GM18909 (cell line): ENCODE data around the gene DHX38.

ENCODE experiments used
- ATAC-seq: cut with Tn5 transposase; IDR thresholded peaks from one replicate; pipeline ENCODE4 v1.9.1; 2021; ENCODE audit warnings: mild to moderate bottlenecking; ENCODE audit not compliant: unreplicated experiment, poor library complexity

The DHX38 gene

DNA sequence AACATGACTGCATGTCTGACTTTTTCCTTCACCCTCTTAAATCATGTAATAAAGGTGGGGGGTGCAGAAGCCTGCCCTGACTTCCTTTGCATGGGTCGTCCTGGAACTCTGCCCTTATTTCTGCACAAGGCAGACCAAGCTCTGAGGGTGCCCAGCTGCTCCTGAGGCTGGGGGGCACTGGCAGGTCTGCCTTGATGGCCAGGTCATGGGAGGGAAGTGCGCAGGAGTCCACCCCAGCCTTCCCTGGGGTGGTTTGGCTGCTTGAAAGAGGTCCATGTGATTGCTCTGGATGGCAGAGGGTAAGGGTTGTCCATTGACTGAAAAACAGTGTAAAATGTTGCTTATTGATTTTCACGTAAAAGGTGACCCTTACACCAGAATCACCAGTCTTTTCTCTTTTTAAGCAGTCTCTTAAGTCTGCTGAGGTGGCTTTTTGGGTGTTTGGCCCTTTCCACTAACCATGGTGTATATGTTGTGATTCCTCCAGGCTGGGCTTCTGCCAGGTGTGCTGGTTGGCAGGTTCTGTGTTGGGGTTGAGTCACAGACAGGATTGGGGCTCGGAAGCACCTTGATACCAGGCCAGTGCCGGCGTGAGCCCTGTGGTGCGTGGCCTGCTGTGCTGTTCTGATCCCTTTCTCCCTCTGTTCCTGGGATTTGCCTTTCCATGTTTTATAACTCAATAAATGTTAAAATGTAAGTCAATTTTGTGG is 19.4 kb downstream of the DHX38 start:
- no peak for ATAC-seq

DNA sequence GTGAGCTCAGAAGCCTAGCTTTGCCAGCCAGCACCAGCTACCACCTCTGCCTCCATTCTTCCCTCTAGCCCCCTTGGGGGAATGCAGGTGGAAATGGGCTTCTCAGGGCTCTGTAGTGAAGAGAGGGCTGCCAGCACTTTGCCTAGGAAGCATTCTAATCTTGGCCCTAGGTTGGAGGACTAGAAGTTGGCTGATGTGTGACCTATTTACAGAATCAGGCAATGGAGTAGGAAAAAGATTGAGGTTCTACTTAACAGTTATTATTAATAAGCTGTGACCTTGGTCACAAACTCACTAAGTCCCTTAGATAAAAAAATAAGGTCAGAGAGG is 19.9 kb downstream of the DHX38 start:
- no peak for ATAC-seq

DNA sequence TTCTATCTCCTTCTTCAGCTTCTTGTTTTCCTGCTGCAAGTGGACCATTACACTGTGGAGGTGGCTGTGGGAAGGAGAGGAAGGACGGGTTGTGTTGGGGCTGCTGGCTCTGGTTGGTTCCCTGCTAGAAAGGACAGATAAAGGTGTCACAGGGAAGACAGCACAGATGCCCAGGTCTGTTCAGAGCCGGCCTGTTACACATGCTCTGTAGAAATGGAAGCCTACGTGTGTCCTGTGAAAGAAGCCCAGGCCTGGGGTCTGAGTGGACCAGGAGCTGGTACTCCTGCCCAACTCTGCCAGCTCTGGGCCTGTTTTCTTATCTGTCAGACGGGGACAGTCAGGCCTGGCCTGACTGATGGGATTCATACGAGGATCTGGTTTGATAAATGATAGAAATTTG is 26.4 kb downstream of the DHX38 start:
- ATAC-seq, result no peak

DNA sequence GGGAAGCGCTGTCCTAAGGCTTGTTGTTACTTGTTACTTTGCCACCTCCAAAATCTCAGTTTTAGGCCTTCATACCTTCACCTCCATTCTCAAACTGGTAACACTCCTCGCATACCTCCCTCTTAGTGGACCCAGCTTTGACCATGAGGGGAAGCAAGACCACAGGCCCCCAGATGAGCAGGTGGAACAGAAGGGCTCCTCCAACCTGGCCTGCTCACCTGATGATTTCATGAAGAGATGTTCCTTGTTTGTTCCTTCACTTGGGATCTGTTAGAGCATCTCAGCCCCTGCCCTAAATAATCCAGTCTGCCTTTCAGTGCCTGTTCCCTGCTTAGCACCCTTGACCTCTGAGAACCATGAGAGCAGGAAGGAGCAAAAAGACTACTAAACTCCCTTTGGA is 28.7 kb downstream of the DHX38 start:
- no peak for ATAC-seq

DNA sequence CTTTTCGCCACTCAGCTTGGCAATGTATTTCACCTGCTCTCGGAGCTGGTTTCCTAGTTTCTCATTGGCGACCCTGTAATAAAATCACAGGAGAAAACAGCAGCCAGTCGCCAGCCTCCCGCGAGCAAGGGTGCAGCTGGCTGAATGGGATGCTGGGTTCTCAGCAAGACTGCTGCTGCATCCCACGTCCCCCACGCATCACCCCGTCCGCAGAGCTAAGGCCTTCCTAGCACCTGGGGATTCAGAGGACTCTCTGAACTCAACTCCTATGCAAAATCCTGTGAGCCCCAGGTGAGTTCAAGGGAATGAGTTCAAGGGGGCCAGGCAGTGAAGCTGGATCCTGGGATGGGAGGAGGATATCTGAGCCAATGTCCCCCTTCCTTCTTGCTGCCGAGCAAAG is 29.3 kb downstream of the DHX38 start:
- ATAC-seq, result no peak

DNA sequence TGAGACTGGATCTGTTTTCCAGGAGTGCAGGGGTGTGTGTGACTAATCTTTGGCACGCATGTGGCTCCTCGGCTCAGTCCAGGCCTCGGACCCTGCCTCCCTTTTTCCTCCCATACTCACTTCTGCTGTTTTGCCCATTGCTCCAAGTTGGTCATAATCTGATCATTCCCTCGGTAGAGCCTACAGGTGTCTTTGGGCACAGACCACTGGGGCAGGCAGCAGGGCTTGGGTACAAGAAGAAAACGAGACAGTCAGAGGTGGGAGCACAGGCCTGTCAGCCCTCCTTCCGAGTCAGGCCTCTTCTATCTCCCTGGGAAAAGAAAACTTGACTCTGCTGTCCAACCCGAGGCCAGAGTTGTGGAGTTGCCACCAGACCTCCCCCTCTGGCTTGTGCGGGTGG is 29.8 kb downstream of the DHX38 start:
- no peak for ATAC-seq

DNA sequence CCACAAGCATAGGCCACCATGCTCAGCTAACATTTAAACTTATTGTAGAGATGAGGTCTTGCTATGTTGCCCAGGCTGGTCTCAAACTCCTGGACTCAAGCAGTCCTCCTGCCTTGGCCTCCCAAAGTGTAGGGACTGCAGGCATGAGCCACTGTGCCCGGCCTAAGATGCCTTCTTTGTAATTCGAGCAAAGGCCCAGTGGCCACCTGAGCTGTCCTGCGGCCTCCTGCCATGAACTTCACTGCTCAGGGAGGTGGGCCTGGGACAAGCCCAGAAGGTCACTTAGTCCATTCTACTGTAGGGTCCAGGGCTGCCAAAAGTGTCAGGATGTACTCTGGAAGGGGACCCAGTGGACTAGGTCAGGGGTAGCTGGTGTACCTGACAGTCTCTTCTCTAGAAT is 30.5 kb downstream of the DHX38 start:
- no peak for ATAC-seq

DNA sequence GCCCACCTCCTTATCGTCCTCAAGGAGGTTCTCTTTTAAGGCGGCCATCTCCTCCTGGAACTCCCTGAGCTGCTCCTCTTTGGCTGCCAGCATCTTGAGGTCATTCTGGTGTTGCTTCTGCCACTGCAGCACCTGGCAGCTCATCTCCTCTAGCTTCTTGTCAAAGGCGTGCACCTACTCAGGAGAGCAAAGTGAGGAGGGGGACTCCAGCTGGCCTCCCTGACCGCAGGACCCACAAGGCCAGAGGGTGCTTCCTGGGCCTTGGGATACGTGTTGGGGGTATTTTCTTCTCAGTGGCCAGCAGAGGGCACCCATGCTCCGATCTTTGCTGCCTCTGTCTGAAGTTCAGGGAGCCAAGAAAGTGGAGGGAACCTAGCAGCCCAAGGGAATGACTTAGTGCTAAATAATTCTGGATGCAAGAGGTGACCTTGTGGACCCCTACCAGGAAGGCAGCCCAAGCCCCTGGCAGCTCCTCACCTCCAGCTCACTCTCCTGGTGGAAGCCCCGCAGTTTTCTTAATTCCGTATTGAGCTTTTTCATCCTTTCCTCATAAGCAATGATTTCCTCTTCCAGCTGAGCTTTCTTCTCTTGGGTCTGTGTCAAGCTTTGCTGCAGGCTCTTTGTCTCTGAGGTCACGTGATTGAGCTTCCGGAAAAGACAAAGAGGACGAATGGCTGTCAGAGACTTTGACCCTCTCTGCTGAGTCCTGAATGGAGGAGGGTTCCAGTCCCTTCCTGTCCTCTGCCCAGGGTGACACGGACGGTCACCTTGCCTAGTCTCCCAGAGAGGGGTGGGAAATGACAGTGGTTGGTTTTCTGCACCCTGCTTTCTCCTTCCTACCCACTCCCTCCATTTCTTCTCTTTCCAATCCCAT is 31.4 kb downstream of the DHX38 start:
- peak; percentile 68 for ATAC-seq

DNA sequence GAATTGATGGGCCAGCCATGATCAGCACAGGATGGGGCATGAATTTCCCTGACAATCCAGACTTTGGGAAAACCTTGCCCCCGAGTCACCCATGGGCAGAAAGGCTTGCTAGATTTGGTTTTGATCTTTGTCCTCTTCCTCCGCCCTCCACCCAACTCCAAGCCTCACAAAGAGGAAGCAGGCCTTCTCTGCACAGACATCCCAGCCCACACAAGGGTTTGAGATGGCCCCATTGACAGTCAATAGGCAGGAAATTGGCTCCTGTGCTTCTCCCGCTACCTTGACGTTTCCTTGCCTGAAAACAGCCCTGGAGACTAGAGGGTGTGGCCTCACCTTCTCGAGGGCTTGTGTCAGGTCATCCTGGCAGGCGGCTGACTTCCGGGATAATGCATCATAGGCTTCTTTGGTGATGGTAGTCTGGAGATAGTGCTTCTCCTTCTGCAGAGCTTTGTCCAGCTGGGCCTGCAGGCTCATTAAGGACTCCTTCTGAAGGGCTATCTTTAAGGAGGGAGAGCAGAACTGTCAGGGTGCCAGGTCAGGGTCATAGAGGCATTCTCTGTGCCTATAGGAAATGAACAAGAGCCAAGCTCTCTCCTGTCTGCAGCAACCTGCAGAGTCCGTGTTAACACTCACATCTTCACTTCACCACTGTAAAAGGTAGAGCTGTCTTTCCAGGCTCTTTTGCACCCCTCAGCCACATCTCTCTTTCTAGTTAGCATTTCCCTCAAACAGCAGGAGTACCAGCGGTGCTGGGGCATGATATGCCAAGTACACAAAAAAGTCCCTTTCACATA is 32.2 kb downstream of the DHX38 start:
- ATAC-seq, result no peak

DNA sequence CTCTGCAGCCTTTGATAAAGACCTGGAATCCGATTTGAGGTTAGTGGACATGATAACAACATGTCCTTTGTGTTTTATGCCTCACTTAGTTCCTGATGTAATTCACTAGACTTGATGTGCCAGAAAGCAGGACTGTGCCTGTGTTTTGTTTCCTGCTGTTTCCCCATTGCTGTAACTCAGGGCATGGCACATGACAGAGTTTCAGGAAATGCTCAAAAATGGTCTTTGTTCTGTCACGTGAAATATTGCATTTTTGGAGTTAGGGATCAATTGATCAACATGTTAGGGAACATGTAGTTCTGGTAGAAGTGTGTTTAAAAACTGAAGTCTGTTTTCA is 32.8 kb downstream of the DHX38 start:
- no peak for ATAC-seq

DNA sequence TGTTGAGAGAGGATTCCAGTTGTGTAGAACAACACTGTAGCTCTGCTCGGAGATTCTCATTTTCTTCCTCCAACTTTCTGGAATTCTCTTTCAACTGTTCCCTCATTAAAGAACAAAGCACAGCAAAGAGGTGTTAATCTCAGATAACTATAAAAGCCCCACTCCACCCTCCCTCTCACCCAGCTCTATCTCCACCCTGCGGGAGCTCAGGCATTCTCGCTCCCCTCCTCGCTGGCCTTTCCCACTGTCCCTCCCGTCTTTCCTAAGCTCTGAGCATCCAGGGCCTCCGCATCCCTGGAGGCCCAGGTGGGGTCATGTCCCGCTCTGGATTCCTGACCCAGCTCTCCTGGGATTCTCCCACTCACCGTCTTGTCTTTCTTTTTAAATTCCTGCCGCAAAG is 35.1 kb downstream of the DHX38 start:
- ATAC-seq, result no peak

DNA sequence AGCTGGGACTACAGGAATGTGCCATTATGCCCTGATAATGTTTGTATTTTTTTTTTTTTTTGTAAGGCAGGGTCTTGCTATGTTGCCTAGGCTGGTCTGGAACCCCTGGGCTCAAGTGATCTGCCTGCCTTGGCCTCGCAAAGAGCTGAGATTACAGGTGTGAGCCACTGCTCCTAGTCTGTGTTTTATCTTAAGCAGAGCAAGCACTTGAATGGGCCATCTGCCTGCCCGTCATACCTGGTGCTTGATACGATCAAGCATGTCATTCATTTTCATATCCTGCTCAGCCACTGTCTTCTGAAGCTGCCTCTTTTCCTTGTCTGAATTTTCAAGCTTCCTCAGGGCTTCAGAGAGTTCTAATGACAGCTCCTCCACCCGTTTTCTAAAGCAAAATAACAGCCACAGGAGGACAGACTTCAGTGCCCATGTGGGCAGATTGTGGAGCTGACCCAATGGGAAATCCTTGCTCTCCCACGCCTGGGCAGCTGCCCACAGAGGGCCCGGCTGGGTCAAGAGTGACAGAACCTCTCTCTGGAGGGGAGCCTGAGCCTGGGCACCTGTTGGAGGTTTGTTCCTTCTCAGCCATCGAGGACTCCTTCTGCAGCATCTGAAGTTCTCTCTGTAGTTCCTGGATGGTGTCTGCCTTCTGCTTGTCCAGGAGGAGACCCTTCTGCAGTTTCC is 36.5 kb downstream of the DHX38 start:
- ATAC-seq, result no peak

DNA sequence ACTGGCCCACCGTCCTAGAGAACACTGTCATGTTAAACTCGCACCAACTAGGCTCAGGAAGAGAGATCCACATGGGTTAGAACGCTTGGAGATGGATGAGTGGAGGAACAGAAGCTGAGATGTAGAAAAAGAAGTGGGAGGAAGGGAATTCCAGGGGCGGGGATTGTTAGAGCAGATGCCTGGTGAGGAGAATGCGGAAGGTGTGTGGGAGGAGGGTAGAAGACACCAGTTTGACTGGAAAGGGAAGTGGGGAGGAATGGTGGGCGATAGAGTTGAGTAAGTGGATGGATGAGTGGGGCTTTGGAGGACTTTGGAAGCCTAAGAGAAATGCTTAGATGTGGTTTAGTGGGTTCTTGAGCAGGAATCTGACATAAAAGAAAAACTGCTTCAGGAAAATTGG is 37.4 kb downstream of the DHX38 start:
- ATAC-seq, result no peak

DNA sequence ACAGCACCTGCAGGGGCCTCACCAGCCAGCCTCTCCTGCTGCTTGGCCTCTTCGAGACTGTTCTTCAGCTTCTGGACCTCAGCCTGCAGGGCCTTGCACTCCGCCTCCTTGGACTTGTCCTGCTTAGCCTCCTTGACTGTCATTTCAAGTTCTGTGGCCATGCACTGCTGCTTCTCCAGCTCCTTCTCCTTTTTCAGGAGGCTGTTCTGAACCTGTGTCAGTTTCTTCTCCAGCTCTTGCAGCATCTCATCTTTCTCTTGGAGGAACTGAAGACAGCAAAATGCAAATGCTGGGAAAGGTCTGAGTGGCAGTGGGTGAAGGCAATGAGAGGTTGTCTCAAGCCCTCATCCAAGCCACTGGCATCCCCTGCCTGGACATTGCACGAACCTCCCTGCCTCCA is 39.1 kb downstream of the DHX38 start:
- ATAC-seq, result no peak

DNA sequence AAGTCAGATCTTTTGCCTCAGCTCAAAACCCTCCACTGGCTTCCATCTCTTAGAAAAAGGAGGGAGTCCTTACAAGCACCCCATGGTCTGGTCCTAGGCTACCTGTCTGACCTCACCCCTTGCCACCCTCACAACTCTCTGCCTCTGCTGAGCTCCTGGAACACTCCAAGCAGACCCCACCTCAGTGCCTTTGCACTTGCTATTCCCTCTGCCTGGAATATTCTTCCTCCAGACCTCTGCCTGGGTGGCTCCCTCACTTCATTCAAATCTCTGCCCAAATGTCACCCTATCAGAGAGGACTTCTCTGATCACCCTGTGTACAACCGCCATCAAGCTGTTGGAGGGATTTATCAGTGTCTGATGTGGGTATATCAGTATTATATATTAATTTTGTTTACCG is 40.9 kb downstream of the DHX38 start:
- no peak for ATAC-seq

DNA sequence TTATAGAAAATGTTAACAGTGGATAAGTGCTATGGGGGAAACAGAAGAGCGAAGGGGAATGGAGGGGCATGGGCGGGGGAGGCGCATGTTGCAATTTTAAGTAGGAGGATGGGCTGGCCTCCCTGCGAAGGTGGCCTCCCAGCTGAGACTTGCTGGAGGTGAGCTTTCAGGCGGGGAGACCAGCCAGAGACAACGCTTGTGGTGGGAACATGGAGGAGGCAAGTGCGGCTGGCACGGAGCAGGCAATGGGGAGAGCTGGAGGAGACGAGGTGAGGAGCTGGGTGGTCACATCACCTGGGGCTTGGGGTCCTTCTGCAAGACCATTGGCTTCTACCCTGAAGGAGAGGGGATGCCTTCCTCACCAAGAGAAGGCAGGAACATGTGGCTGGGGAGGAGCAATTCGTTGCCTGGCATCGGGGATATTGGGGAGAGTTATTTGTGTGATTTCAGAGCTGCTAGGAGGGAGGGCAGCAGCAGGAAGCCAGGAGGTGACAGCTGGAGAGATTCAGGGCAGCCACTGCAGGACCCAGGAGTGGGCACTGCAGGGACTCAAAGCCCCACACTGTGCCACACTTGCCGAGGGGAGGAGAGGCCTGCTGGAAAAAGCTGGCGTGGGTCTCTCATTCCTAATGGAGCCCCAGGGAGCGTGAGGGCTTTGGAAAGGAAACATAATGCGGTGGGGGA is 43.9 kb downstream of the DHX38 start:
- ATAC-seq, result no peak

DNA sequence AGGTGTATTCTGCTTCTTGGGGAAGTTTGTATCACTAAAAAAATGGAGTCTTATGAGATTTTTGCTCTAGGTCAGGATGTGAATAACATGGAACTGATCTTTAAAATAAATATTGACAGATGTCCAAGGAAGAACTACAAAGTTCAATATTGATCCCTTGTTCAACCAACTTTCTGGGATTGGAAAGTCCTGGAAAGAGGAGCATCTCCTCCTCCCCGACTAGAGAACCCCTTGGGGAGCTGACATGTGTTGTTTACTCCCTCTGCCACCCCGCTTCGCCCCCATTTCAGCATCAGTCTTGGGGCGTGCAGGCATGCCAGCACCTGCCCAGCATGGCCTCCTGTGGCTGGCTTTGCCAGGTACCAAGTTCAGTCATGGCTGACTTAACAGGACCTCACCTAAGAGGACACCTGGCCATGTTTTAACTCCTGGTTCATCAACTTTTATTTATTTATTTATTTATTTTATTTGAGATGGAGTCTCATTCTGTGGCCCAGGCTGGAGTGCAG is 44.5 kb downstream of the DHX38 start:
- ATAC-seq, result no peak

DNA sequence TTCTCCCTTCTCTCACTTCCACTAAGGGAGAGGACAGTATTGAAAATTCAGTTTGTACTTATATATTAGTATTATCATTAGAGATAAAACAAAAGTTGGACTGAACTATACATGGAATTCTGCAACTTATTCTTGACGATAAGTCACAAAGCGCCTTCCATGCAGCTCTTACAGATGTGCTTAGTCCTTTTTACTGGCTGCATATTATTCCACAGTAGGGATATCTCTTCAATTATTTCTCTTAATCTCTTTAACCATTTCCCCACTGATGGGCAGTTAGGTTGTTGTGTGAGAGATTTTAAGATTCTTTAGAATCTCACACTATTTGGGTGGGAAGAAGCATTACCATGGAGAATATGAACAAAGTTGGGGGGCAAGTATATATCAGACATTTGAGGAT is 46.3 kb downstream of the DHX38 start:
- no peak for ATAC-seq

DNA sequence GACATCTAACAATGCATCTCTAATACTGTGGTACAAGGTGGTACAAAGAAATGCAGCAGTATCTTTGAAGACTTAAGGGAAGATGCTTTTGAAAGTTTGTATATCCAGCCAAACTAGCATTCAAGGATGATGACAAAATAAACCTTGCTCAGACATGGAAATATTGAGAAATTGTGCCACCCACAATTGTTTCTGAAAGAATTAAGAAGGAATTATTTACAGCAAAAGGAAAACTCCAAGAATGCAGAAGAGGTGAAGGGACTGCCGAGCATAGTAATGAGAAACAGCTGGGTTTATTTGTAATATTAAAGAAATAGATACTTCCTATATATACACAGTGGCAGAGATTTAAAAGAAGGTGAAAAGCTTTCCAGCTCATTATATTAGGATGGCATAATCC is 48.8 kb downstream of the DHX38 start:
- no peak for ATAC-seq
